ENCODE measurements around the gene APP. TPM values are rescaled to one million over a fixed set of nuclear protein-coding genes. Genes with fewer than 3 reads are reported as not detected.

APP gene
- total and polyA plus RNA-seq, 7 donors: 37.7 to 118 (median 56.6) TPM

DNA sequence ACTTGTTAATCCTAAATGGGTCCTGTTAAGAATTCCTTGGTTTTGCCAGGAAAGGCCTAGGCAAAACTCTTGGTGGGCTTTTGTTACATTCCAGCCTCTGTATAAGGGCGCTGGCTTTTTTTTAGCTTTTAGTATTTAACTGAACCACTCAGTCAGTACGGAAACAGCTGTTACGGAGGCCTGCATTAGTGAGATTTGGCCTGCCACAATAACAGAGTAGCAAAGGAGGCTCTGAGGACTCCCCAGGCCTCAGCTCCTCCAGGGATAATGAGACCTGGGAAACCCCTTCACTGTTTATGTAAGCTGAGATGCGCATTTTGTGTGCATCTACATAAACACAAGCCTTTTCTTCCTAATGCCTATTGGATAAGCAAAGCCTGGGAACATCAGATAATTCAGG is 210.2 kb downstream of the APP start:
- H3K4me1 ChIP-seq: no peaks in the 10 kb centered on the region
- ATAC-seq: no peak

DNA sequence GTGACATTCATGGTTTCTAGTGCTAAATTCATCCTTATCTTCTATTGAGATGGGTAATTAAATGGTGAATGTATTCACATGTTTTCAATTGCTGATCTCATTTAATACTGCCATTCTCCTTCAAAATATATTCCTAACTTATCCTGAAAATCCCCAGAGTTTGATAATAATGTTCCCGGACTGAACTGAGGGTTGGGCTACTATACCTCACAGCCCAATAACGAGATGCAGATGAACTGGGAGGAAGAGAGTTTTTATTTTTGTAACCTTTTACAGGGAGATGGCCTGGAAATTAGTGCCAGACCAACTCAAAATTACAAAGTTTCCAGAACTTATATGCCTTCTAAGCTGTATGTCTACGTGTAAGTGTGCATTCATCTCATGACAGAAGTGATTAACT is 210.8 kb downstream of the APP start:
- no peak overlapping the region for H3K4me3 ChIP-seq
- intact Hi-C loops (cut with DNase I): no loop called here
- ATAC-seq: no peak
- TF ChIP-seq, protein P1, sequence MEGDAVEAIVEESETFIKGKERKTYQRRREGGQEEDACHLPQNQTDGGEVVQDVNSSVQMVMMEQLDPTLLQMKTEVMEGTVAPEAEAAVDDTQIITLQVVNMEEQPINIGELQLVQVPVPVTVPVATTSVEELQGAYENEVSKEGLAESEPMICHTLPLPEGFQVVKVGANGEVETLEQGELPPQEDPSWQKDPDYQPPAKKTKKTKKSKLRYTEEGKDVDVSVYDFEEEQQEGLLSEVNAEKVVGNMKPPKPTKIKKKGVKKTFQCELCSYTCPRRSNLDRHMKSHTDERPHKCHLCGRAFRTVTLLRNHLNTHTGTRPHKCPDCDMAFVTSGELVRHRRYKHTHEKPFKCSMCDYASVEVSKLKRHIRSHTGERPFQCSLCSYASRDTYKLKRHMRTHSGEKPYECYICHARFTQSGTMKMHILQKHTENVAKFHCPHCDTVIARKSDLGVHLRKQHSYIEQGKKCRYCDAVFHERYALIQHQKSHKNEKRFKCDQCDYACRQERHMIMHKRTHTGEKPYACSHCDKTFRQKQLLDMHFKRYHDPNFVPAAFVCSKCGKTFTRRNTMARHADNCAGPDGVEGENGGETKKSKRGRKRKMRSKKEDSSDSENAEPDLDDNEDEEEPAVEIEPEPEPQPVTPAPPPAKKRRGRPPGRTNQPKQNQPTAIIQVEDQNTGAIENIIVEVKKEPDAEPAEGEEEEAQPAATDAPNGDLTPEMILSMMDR (IDR thresholded peaks at IDR 0.05): no peak
- H3K27me3 ChIP-seq (ENCODE audit: insufficient read depth in 3 of 3, low read length in 2 of 3): no peaks in the 10 kb centered on the region
- no peak overlapping the region for H3K27ac ChIP-seq
- WGBS, 3 donors: 80 to 88% (median 80%) methylated on average over 3 of the region's 3 CpGs
- H3K9me3 ChIP-seq: no peaks in the 10 kb centered on the region
- no peaks in the 10 kb centered on the region for H3K4me1 ChIP-seq
- no peaks in the 10 kb centered on the region for H3K36me3 ChIP-seq (ENCODE audit: insufficient read depth in 1 of 2, low read depth in 1 of 2)
- no peak for DNase-seq

More for the DNA sequence above, 210.2 kb downstream of the APP start:
- H3K9me3 ChIP-seq: no peaks in the 10 kb centered on the region
- DNase-seq: no peak
- 62 to 84% (median 74%) methylated on average over 4 of the region's 4 CpGs for WGBS, 3 donors
- TF ChIP-seq, protein P1 (IDR thresholded peaks at IDR 0.05): no peak
- H3K27ac ChIP-seq: no peak overlapping the region
- H3K36me3 ChIP-seq (ENCODE audit: insufficient read depth in 1 of 2, low read depth in 1 of 2): no peaks in the 10 kb centered on the region
- no peaks in the 10 kb centered on the region for H3K27me3 ChIP-seq (ENCODE audit: insufficient read depth in 3 of 3, low read length in 2 of 3)
- H3K4me3 ChIP-seq: no peak overlapping the region
- intact Hi-C loops (cut with DNase I): no loop called here

DNA sequence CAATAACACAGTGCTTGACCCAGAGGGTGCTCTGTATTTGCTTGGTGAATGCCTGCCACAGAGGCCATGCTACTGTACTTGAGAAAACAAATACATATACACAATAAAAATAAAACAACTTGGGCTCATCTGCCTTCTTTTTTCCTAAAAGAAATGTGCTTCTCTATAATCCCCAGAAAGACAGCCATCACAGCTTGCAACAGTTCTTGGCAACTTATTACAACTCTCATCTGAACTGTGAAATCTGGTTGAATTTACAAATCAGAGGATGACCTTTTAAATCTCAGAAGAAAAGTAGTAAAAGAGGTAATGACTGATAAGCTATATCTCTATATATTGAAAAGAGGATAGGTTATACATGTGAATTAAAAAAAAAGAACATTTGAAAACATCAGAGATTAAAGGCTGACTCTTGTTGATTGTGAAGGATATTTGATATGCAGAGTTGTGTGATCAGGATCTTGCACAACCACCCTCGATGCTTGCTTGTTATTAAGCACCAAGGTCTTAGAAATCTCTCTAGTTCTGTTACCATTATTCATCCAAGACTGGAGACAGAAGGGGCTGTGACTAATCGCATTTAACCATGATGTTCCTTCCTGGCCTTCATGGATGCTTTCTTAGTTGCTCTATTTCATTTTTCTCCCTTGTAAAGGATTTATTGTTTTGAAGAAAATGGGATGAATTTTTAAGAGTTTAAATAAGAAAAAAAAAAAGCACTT is 213.4 kb downstream of the APP start:
- DNase-seq: no peak
- TF ChIP-seq, protein P1 (IDR thresholded peaks at IDR 0.05): no peak
- no peak overlapping the region for H3K27ac ChIP-seq
- no peaks in the 10 kb centered on the region for H3K9me3 ChIP-seq
- peak; percentile 37 to 71 (median 48) for ATAC-seq
- no peaks in the 10 kb centered on the region for H3K27me3 ChIP-seq (ENCODE audit: insufficient read depth in 3 of 3, low read length in 2 of 3)
- 24 to 45% (median 26%) methylated on average over 2 of the region's 2 CpGs for WGBS, 3 donors
- intact Hi-C loops (cut with DNase I): no loop called here
- H3K4me3 ChIP-seq: no peak overlapping the region
- H3K36me3 ChIP-seq (ENCODE audit: insufficient read depth in 1 of 2, low read depth in 1 of 2): no peaks in the 10 kb centered on the region
- H3K4me1 ChIP-seq: no peaks in the 10 kb centered on the region

DNA sequence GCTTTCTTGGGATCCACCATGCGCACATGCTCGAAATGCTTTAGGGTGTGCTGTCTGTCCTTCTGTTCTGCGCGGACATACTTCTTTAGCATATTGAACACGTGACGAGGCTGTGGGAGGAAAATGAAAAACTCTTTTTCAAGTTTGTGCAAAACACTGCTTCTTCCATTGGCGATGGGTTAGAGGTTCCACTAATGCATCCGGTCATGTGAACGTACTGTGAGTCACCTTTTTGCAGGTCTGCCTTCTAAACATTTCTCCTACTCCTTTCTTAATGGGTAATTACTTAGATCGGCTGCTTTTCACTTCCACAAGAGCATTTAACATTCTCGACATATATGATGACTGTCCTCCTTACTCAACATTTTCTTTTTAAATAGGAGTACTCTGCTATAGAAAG is 214.9 kb downstream of the APP start:
- Histone ChIP-seq H3K9me3 (no peaks in the 10 kb centered on the region), H3K4me1 (no peaks in the 10 kb centered on the region), H3K36me3 (ENCODE audit: insufficient read depth in 1 of 2, low read depth in 1 of 2) (no peaks in the 10 kb centered on the region), H3K27ac (no peak overlapping the region), H3K27me3 (ENCODE audit: insufficient read depth in 3 of 3, low read length in 2 of 3) (no peaks in the 10 kb centered on the region), H3K4me3 (no peak overlapping the region)
- DNase-seq: no peak
- WGBS, 3 donors: 97 to 98% (median 97%) methylated on average over 11 of the region's 11 CpGs
- TF ChIP-seq, protein P1 (IDR thresholded peaks at IDR 0.05): no peak
- ATAC-seq: no peak
- intact Hi-C loops (cut with DNase I): no loop called here

DNA sequence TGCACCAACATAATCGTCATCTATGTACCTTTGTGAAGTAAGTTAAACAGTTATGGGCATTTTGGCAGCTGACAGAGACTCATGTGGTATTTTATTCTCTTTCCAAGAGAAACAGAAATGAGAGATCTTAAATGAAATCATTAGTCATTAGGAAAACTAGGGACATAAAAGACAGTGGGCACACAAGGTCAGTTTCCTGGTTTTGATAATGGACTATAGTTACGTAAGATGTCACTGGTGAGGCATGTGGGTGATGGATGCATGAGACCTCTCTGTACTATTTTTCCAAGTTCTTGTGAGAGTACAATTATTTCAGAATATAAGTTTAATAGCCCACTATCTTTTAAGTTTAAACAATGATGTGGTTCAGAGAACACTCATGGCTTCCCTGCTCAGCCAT is 216.9 kb downstream of the APP start:
- no peak overlapping the region for H3K27ac ChIP-seq
- no peak for ATAC-seq
- H3K4me3 ChIP-seq: no peak overlapping the region
- 90 to 96% (median 94%) methylated on average over 2 of the region's 2 CpGs for WGBS, 3 donors
- H3K36me3 ChIP-seq (ENCODE audit: insufficient read depth in 1 of 2, low read depth in 1 of 2): no peaks in the 10 kb centered on the region
- TF ChIP-seq, protein P1 (IDR thresholded peaks at IDR 0.05): no peak
- no peaks in the 10 kb centered on the region for H3K9me3 ChIP-seq
- intact Hi-C loops (cut with DNase I): no loop called here
- DNase-seq: no peak
- no peaks in the 10 kb centered on the region for H3K27me3 ChIP-seq (ENCODE audit: insufficient read depth in 3 of 3, low read length in 2 of 3)
- no peaks in the 10 kb centered on the region for H3K4me1 ChIP-seq

All from psoas muscle (tissue), 8 donors.